HCT116 (cell line): ENCODE results near the gene SPTB. TPM values are rescaled to one million over a fixed set of nuclear protein-coding genes. Genes with fewer than 3 reads are reported as not detected.

ENCODE experiments used
- ATAC-seq: fragments of 200-7000 bp; cut with Tn5 transposase; 2 replicates; pipeline ENCODE4 v1.9.1; 2020; ENCODE audit warnings: mild to moderate bottlenecking, moderate library complexity
- BruUV-seq: library from RNA; stranded (reverse); fragments of 400-500 nt; replicated peaks from 2 replicates; lab custom pipeline; 2021; lab: Mats Ljungman, UMichigan
- CTCF ChIA-PET: fragments of 300-600 bp; sonication (Branson Sonifier 250); formaldehyde crosslinking; loops from one replicate; lab custom pipeline; 2021; ENCODE audit warnings: antibody characterized with exemption; lab: Charles Lee
- POLR2A ChIA-PET: fragments of 300-600, 350-600 bp; sonication (Branson Sonifier 250); formaldehyde crosslinking; loops from one replicate; lab custom pipeline; 2021; ENCODE audit warnings: antibody characterized with exemption; lab: Charles Lee
- RAD21 ChIA-PET, 2 experiments: fragments of 300-600 bp; sonication (Branson Sonifier 250); formaldehyde crosslinking; loops; one replicate each; lab custom pipeline; 2023; ENCODE audit warnings: low total read pairs in 2 of 2; ENCODE audit not compliant: uncharacterized antibody in 2 of 2, unreplicated experiment in 2 of 2, low non-redundant PET in 1 of 2; lab: Charles Lee
- DNase-seq: peaks from one replicate; pipeline ENCODE4 v3.0.0-alpha.2; 2010; ENCODE audit warnings: low read depth, low spot score
- H2AFZ ChIP-seq: fragments of 200-600 bp; shearing (Covaris generic), sonication (generic); 2 replicates; pipeline ENCODE4 v1.6.1; 2017; ENCODE audit warnings: low read depth, mixed run types, mixed read lengths, antibody characterized with exemption, low read length; ENCODE audit not compliant: poor library complexity, severe bottlenecking
- H3K27ac ChIP-seq: 2 replicates; pipeline ENCODE4 v1.5.1; 2012; ENCODE audit warnings: low read depth, low read length
- H3K27me3 ChIP-seq: fragments of 200-600 bp; sonication (generic); 2 replicates; pipeline ENCODE4 v1.6.1; 2016; ENCODE audit warnings: mixed run types, low read length, mixed read lengths; ENCODE audit not compliant: insufficient read depth
- H3K36me3 ChIP-seq, 2 experiments: fragments of 200-500 bp in 1 of 2; fragments of 200-600 bp in 1 of 2; sonication (Bioruptor generic) in 1 of 2; sonication (generic) in 1 of 2; 2 replicates each; pipeline versions ENCODE4 v1.5.1 to v1.6.1; 2014 to 2016; ENCODE audit warnings: low read length in 2 of 2, inconsistent platforms in 1 of 2, mixed read lengths in 1 of 2, mixed run types in 1 of 2; ENCODE audit not compliant: insufficient read depth in 2 of 2, control insufficient read depth in 1 of 2
- H3K4me1 ChIP-seq, 2 experiments: fragments of 200-600 bp in 1 of 2; sonication (generic) in 1 of 2; 2 replicates each; pipeline versions ENCODE4 v1.5.1 to v1.6.1; 2012 to 2017; ENCODE audit warnings: low read length in 2 of 2, inconsistent platforms in 1 of 2, mild to moderate bottlenecking in 1 of 2, mixed read lengths in 1 of 2, mixed run types in 1 of 2, moderate library complexity in 1 of 2; ENCODE audit not compliant: insufficient read depth in 2 of 2, control insufficient read depth in 1 of 2
- H3K4me2 ChIP-seq: fragments of 200-600 bp; sonication (generic); 2 replicates; pipeline ENCODE4 v1.6.1; 2017; ENCODE audit warnings: mixed run types, low read length, mixed read lengths
- H3K4me3 ChIP-seq, 2 experiments: fragments of 200-600 bp in 1 of 2; sonication (generic) in 1 of 2; replicated peaks in 1 of 2; 2 replicates each; pipeline ENCODE4 v1.5.1; 2011 to 2016; ENCODE audit warnings: low read length in 2 of 2, control low read depth in 1 of 2, low read depth in 1 of 2, mild to moderate bottlenecking in 1 of 2, mixed read lengths in 1 of 2, mixed run types in 1 of 2
- H3K79me2 ChIP-seq: fragments of 200-600 bp; sonication (generic); 2 replicates; pipeline ENCODE4 v1.6.1; 2017; ENCODE audit warnings: mild to moderate bottlenecking, mixed run types, low read length, moderate library complexity, mixed read lengths; ENCODE audit not compliant: insufficient read depth
- H3K9ac ChIP-seq: fragments of 200-600 bp; sonication (generic); 2 replicates; pipeline ENCODE4 v1.6.1; 2016; ENCODE audit warnings: low read length, mixed read lengths
- H3K9me2 ChIP-seq: fragments of 200-600 bp; sonication (generic), shearing (Covaris generic); 2 replicates; pipeline ENCODE4 v1.6.1; 2017; ENCODE audit warnings: mixed run types, mild to moderate bottlenecking, moderate library complexity; ENCODE audit not compliant: insufficient read depth
- H3K9me3 ChIP-seq, 2 experiments: fragments of 200-500 bp in 1 of 2; fragments of 200-600 bp in 1 of 2; sonication (Bioruptor generic) in 1 of 2; sonication (generic) in 1 of 2; 2 replicates each; pipeline ENCODE4 v1.6.1; 2014 to 2017; ENCODE audit warnings: low read length in 2 of 2, mixed read lengths in 2 of 2, inconsistent platforms in 1 of 2, low read depth in 1 of 2, mild to moderate bottlenecking in 1 of 2, mixed run types in 1 of 2, moderate library complexity in 1 of 2; ENCODE audit not compliant: control insufficient read depth in 1 of 2, insufficient read depth in 1 of 2
- H4K20me1 ChIP-seq: fragments of 200-600 bp; sonication (generic), shearing (Covaris generic); 2 replicates; pipeline ENCODE4 v1.6.1; 2017; ENCODE audit warnings: mixed run types, mild to moderate bottlenecking, moderate library complexity; ENCODE audit not compliant: insufficient read depth
- CTCF ChIP-seq, 3 experiments: fragments of 200-600 bp in 1 of 3; sonication (generic) in 1 of 3; IDR thresholded peaks in 2 of 3; conservative IDR thresholded peaks in 1 of 3; 2 replicates each; pipeline ENCODE4 v1.5.1; 2012 to 2017; ENCODE audit warnings: low read depth in 2 of 3, low read length in 2 of 3, antibody characterized with exemption in 1 of 3, borderline replicate concordance in 1 of 3, control low read depth in 1 of 3, mild to moderate bottlenecking in 1 of 3, mixed read lengths in 1 of 3, mixed run types in 1 of 3, moderate library complexity in 1 of 3; ENCODE audit not compliant: insufficient read depth in 1 of 3
- ELF1 ChIP-seq: IDR thresholded peaks from 2 replicates; pipeline ENCODE4 v1.6.1; 2012; ENCODE audit warnings: low read depth, borderline replicate concordance
- JUND ChIP-seq: IDR thresholded peaks from 2 replicates; pipeline ENCODE4 v1.6.1; 2012
- SRF ChIP-seq: IDR thresholded peaks from 2 replicates; pipeline ENCODE4 v1.6.1; 2012; ENCODE audit warnings: low read depth
- TCF7L2 ChIP-seq: IDR thresholded peaks from 2 replicates; pipeline ENCODE4 v1.7.0; 2011; ENCODE audit warnings: borderline replicate concordance, inconsistent platforms; ENCODE audit not compliant: insufficient read depth, insufficient read length; ENCODE audit errors: extremely low read depth
- YY1 ChIP-seq: IDR thresholded peaks from 2 replicates; pipeline ENCODE4 v1.6.1; 2011; ENCODE audit warnings: low read length, low read depth, moderate library complexity, mild to moderate bottlenecking; ENCODE audit not compliant: insufficient replicate concordance; ENCODE audit errors: extremely low read depth
- ZFX ChIP-seq: fragments of 450-650 bp; IDR thresholded peaks from 2 replicates; pipeline ENCODE4 v1.6.1; 2017
- intact Hi-C: fragments of 100-400 bp; cut with micrococcal nuclease; formaldehyde crosslinking; loops from 2 replicates; pipeline ENCODE4 v1.10.0; 2022
- total RNA-seq: library from RNA; stranded (reverse); gene quantifications from one replicate; pipeline ENCODE4 v1.2.1, GENCODE V29; 2021; ENCODE audit not compliant: unreplicated experiment
- TF ChIP-seq, protein P1 (sequence below): IDR thresholded peaks from 2 replicates; pipeline ENCODE4 v1.6.1; 2012

Gene SPTB
- total RNA-seq, 1 experiment from 2014 or later = 4.2 TPM

DNA sequence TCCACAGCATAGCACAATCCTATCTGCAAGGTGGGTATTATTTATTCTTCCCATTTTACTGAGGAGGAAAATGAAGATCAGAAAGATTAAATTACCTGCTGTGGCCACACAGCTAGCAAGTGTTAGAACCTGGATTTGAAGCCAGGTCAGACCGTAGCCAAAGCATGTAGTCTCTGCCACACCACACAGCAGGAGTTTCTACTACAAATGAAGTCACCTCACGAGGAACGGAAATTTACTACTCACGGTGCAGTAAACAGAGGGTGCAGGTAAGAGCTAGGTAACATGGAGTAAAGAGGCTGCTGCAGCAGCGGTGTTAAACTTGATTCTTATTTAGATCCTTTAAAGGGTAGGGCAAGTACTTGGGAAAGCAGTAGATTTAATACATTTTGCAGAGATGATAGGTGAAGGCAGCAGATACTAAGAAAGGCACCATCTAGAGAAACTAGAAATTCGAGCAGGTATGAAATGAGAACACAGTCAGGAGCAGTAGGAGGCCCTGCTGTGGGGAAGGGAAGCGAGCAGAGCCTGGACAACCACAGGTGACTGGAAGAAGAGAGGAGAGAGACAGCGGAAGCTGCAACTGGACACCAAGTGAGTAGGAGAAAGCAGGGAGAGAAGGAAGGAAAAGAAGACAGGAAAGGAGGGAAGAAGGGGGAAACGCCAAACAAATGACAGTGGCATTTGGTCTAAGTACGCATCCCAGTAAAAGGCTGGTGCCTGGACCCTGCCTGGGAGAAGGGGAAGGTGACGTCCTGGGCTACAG lies 21.5 kb downstream of the SPTB start:
- H2AFZ ChIP-seq = no peak overlapping the region
- no peaks in the 10 kb centered on the region for H3K36me3 ChIP-seq
- intact Hi-C loops = no loop called here
- no peak overlapping the region for H3K4me3 ChIP-seq
- ChIA-PET CTCF (no interaction called here), POLR2A (interaction anchor here (0.7 kb wide), 1 partner anchor 17 kb away, joined by 3 read pairs; no protein-coding TSS in a partner anchor), RAD21 (no interaction called here)
- H3K9ac ChIP-seq = no peak overlapping the region
- no peaks in the 10 kb centered on the region for H3K9me2 ChIP-seq
- ATAC-seq = no peak
- H4K20me1 ChIP-seq = no peaks in the 10 kb centered on the region
- no peak for DNase-seq
- H3K4me2 ChIP-seq = no peak overlapping the region
- no peak overlapping the region for H3K27ac ChIP-seq
- H3K27me3 ChIP-seq = peaks cover 3% of the 10 kb centered on the region; the same call in 1 of the 2 replicates
- H3K4me1 ChIP-seq = no peaks in the 10 kb centered on the region
- no peaks in the 10 kb centered on the region for H3K9me3 ChIP-seq
- H3K79me2 ChIP-seq = no peaks in the 10 kb centered on the region
- no TSS peak for BruUV-seq
- TF ChIP-seq, protein P1, sequence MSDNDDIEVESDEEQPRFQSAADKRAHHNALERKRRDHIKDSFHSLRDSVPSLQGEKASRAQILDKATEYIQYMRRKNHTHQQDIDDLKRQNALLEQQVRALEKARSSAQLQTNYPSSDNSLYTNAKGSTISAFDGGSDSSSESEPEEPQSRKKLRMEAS = no peak
- TF ChIP-seq JUND = no peak
- TF ChIP-seq ELF1 = no peak
- TF ChIP-seq ZFX = no peak
- no peak for TF ChIP-seq TCF7L2
- TF ChIP-seq SRF = no peak
- TF ChIP-seq CTCF (IDR thresholded peaks at IDR 0.05 in 2 of 3, conservative IDR thresholded peaks at IDR 0.05 in 1 of 3; ENCODE audit: borderline replicate concordance in 1 of 3, insufficient read depth in 1 of 3, low read depth in 2 of 3, low read length in 2 of 3) = no peak
- TF ChIP-seq YY1 = no peak
